ENCODE results near the gene WDR1.

DNA sequence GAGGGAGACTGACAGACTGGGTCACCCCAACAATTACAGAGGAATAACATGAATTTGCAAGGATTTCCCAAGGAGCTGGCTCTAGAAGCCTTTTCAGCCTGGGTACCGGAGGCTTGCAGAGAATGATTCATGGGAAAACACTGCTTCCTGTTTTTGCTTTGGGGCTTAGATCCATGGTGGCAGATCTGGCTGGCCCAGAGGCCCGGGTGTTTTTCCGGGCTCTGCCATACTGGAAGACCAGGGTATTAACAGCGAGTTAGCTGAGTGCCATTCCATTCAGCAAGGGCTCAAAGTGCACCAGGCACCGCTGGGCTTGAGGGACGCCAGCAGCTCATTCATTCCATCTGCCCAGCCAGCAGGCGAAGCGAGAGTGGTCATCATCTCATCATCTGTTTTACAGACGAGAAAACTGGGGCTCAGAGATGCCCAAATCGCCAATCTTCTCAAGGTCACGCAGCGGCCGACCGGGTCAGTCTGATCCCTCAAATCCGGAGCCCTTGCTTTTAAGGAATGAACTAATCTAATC, 1.3 kb downstream of the WDR1 start:
- TF ChIP-seq POLR2AphosphoS5 (IDR thresholded peaks at IDR 0.05; ENCODE audit: low read length) (no peak), CREM (IDR thresholded peaks at IDR 0.05; ENCODE audit: low read depth) (no peak), POLR2A (IDR thresholded peaks at IDR 0.05; ENCODE audit: low read depth, low read length) (no peak), RCOR1 (conservative IDR thresholded peaks at IDR 0.05; ENCODE audit: low read depth, low read length) (no peak), ZNF217 (IDR thresholded peaks at IDR 0.05) (no peak), BCL11A (IDR thresholded peaks at IDR 0.05; ENCODE audit: low read depth, low read length) (no peak), RB1 (IDR thresholded peaks at IDR 0.05; ENCODE audit: borderline replicate concordance) (no peak)

Measured in GM12878 (cell line).